A549 (cell line): ENCODE data around the gene PDIK1L. TPM values are rescaled to one million over a fixed set of nuclear protein-coding genes. Genes with fewer than 3 reads are reported as not detected.

Experiments used
- ATAC-seq, 2 experiments: fragments of 200-7000 bp in 1 of 2; fragments of >200 bp in 1 of 2; cut with Nextera tagmentation in 1 of 2; cut with Tn5 transposase in 1 of 2; 3 replicates each; pipeline versions ENCODE4 v1.8.0 to v1.9.1; 2018 to 2020; ENCODE audit warnings: mild to moderate bottlenecking in 1 of 2, moderate library complexity in 1 of 2
- CTCF ChIA-PET: fragments of 300-600 bp; sonication (Branson Sonifier 250); formaldehyde crosslinking; extraction: SDS; loops from one replicate; lab custom pipeline; 2021; ENCODE audit warnings: antibody characterized with exemption, inconsistent platforms; lab: Yijun Ruan, JAX
- POLR2A ChIA-PET: fragments of 350-600 bp; formaldehyde crosslinking; extraction: SDS; loops from one replicate; lab custom pipeline; 2021; ENCODE audit warnings: antibody characterized with exemption, inconsistent platforms; lab: Yijun Ruan, JAX
- DNase-seq, 2 experiments: peaks; one replicate each; pipeline versions ENCODE4 v3.0.0 to v3.0.0-alpha.2; 2011 to 2016; ENCODE audit warnings: low read depth in 1 of 2, low spot score in 1 of 2
- FAIRE-seq: peaks from 2 replicates; lab custom pipeline; 2011; peaks lifted over from hg19 to GRCh38; lab: Jason Lieb, UNC
- H3K27ac ChIP-seq, 2 experiments: fragments of >200 bp; sonication (Bioruptor Twin); formaldehyde crosslinking; 3 replicates each; pipeline ENCODE4 v1.5.1; 2016 to 2017
- H3K4me1 ChIP-seq: fragments of >200 bp; sonication (Bioruptor Twin); formaldehyde crosslinking; 3 replicates; pipeline ENCODE4 v1.6.1; 2016
- H3K4me2 ChIP-seq: fragments of >200 bp; sonication (Bioruptor Twin); formaldehyde crosslinking; 3 replicates; pipeline ENCODE4 v1.6.1; 2016
- H3K4me3 ChIP-seq: fragments of >200 bp; sonication (Bioruptor Twin); formaldehyde crosslinking; 3 replicates; pipeline ENCODE4 v1.5.1; 2016
- H3K9me3 ChIP-seq: fragments of >200 bp; sonication (Bioruptor Twin); formaldehyde crosslinking; 3 replicates; pipeline ENCODE4 v1.6.1; 2016
- ATOH8 ChIP-seq: fragments of 250-450 bp; sonication (Bioruptor Pico); IDR thresholded peaks from 2 replicates; pipeline ENCODE4 v1.5.0; 2020; ENCODE audit warnings: low read depth, mild to moderate bottlenecking, moderate library complexity
- BCL3 ChIP-seq: fragments of >200 bp; sonication (Bioruptor Twin); formaldehyde crosslinking; IDR thresholded peaks from 3 replicates; pipeline ENCODE4 v1.6.1; 2016
- CTCF ChIP-seq: fragments of >200 bp; sonication (Bioruptor Twin); formaldehyde crosslinking; IDR thresholded peaks from 3 replicates; pipeline ENCODE4 v1.5.1; 2016
- EHF ChIP-seq: fragments of 250-450 bp; sonication (Bioruptor Pico); IDR thresholded peaks from 2 replicates; pipeline ENCODE4 v1.5.0; 2020; ENCODE audit warnings: mild to moderate bottlenecking
- ESRRA ChIP-seq: fragments of 150-350 bp; IDR thresholded peaks from 2 replicates; pipeline ENCODE4 v1.6.1; 2014; ENCODE audit warnings: mild to moderate bottlenecking, low read length, borderline replicate concordance
- FOXS1 ChIP-seq: fragments of 250-450 bp; sonication (Bioruptor Pico); IDR thresholded peaks from 2 replicates; pipeline ENCODE4 v1.5.0; 2020; ENCODE audit warnings: mild to moderate bottlenecking, moderate library complexity
- HOXB5 ChIP-seq: fragments of 250-450 bp; sonication (Bioruptor Pico); IDR thresholded peaks from 2 replicates; pipeline ENCODE4 v1.5.0; 2020; ENCODE audit warnings: mild to moderate bottlenecking, moderate library complexity
- JUNB ChIP-seq: fragments of >200 bp; sonication (Bioruptor Twin); formaldehyde crosslinking; IDR thresholded peaks from 2 replicates; pipeline ENCODE4 v1.6.1; 2016
- KDM1A ChIP-seq: fragments of 200-600 bp; sonication (generic); IDR thresholded peaks from 2 replicates; pipeline ENCODE4 v1.6.1; 2016; ENCODE audit warnings: low read depth, mild to moderate bottlenecking
- MAFK ChIP-seq: fragments of 450-650 bp; IDR thresholded peaks from 2 replicates; pipeline ENCODE4 v1.6.1; 2014; ENCODE audit not compliant: partially characterized antibody
- PHF8 ChIP-seq: fragments of 200-600 bp; sonication (generic); IDR thresholded peaks from 2 replicates; pipeline ENCODE4 v1.6.1; 2016; ENCODE audit warnings: low read depth, mild to moderate bottlenecking, antibody characterized with exemption, moderate library complexity, borderline replicate concordance
- RCOR1 ChIP-seq: fragments of 150-350 bp; IDR thresholded peaks from 2 replicates; pipeline ENCODE4 v1.6.1; 2014; ENCODE audit warnings: antibody characterized with exemption, low read length, low read depth
- SMC3 ChIP-seq: fragments of >200 bp; sonication (Bioruptor Twin); formaldehyde crosslinking; IDR thresholded peaks from 3 replicates; pipeline ENCODE4 v1.6.1; 2018; ENCODE audit warnings: inconsistent platforms
- ZSCAN20 ChIP-seq: fragments of 250-450 bp; sonication (Bioruptor Pico); IDR thresholded peaks from 2 replicates; pipeline ENCODE4 v1.8.0; 2022; ENCODE audit warnings: mild to moderate bottlenecking, moderate library complexity
- WGBS: methylation state at CpG from one replicate; pipeline ENCODE4 v1.1.6; 2017; ENCODE audit errors: missing lambda C conversion rate; 5-methylcytosine and 5-hydroxymethylcytosine counted together
- polyA plus RNA-seq, 4 experiments: library from polyadenylated mRNA; depleted of rRNA in 3 of 4; stranded (reverse); fragments of >200 nt; fragmentation: RNase III in 1 of 4; extraction: RNeasy Plus Mini Kit Qiagen cat#74134 plus additional on column Dnase treatment in 1 of 4; gene quantifications; 2 replicates in 3 of 4; 3 replicates in 1 of 4; pipeline ENCODE4 v1.2.3, GENCODE V29; 2011 to 2017

The PDIK1L gene
- polyA plus RNA-seq, 2 of the 4 experiments (the other 2 are of a cell fraction) = 2.3 to 4.3 TPM

GRCh38 chr1:26148887-26149286, 37.3 kb downstream of the PDIK1L start (continued):
- TF ChIP-seq BCL3 (no peak), MAFK (no peak), HOXB5 (CRISPR knock-in tag) (no peak), FOXS1 (CRISPR knock-in tag) (no peak)
- TF ChIP-seq, all 56 proteins: peak for 0

DNA sequence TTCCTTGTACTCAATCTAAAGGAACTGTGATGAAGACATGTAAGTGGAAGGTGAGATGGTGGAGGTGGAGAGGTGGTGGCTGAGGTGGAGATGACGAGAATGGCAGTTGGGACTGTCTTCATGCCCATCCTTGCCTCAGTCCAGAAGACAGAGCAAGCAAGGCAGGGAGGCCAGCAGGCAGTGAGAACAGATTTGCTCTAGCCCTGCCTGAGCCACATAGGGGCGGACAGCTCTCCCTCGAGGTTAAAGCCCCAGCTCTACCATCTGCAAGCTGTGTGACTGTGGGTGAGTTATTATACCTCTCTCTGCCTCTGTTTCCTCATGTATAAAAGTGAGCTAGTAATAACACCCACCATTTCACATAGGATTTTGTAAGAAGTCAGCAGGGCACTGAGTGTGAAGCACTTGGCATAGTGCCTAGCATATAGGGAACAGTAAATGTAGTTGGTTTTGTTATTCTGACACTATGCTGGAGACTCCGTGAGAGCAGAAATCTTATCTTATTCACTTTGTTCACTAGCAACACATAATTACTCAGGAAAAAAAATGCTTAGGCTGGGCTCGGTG, 42.4 kb downstream of the PDIK1L start:
- FAIRE-seq (no peak), DNase-seq (no peak), ATAC-seq (no peak; a peak in 1 of 6 replicates)
- no peak overlapping the region for H3K4me3 ChIP-seq
- H3K9me3 ChIP-seq = no peaks in the 10 kb centered on the region
- ChIA-PET CTCF (interaction anchor here (5.2 kb wide), 1 partner anchor 10 kb away, joined by 54 read pairs; no protein-coding TSS in a partner anchor), POLR2A (no interaction called here)
- no peak overlapping the region for H3K27ac ChIP-seq
- no peak for TF ChIP-seq CTCF
- TF ChIP-seq KDM1A = no peak
- TF ChIP-seq RCOR1 = no peak
- TF ChIP-seq PHF8 = no peak
- TF ChIP-seq ESRRA = no peak
- TF ChIP-seq EHF (CRISPR knock-in tag) = no peak
- H3K4me2 ChIP-seq = no peak overlapping the region
- WGBS = 55% methylated on average over 5 of the region's 5 CpGs
- peaks cover 7% of the 10 kb centered on the region; the same call in 2 of the 3 replicates for H3K4me1 ChIP-seq

- Histone ChIP-seq H3K4me3 (no peak overlapping the region), H3K9me3 (no peaks in the 10 kb centered on the region), H3K27ac (no peak overlapping the region), H3K4me2 (no peak overlapping the region), H3K4me1 (peaks cover 7% of the 10 kb centered on the region; the same call in 2 of the 3 replicates)
- CTCF ChIA-PET = interaction anchor here (2.2 to 5.2 kb wide), 3 partner anchors 10 to 15 kb away, joined by 6 to 54 read pairs (median 19); partner anchors contain the start of genes C1orf232 and ZNF593
- WGBS = 80% methylated on average over 9 of the region's 9 CpGs
- POLR2A ChIA-PET = no interaction called here
- TF ChIP-seq JUNB (no peak), ATOH8 (CRISPR knock-in tag) (no peak), CTCF (no peak), SMC3 (no peak), ESRRA (no peak), ZSCAN20 (CRISPR knock-in tag) (no peak)
- no peak for FAIRE-seq
- ATAC-seq = no peak
- no peak for DNase-seq
These were observed 43.1 kb downstream of the PDIK1L start for GRCh38 chr1:26154750-26155149.
